Loucy (cell line): Measurements from ENCODE around the gene CAPN11.

Experiments
- CTCF ChIP-seq: fragments of 200-600 bp; sonication (generic); conservative IDR thresholded peaks from 2 replicates; pipeline ENCODE4 v1.5.1; 2014; ENCODE audit warnings: mild to moderate bottlenecking, antibody characterized with exemption, low read length
- EZH2phosphoT487 ChIP-seq: fragments of 200-600 bp; IDR thresholded peaks from 2 replicates; pipeline ENCODE4 v1.6.1; 2018; ENCODE audit warnings: antibody characterized with exemption, mild to moderate bottlenecking, moderate library complexity, borderline replicate concordance

GRCh38 chr6:44110005-44110676 is 48.5 kb upstream of the CAPN11 start:
- TF ChIP-seq EZH2phosphoT487 (no peak), CTCF (no peak)
